WTC11 (cell line): ENCODE measurements around the gene NTN1. TPM values are rescaled to one million over a fixed set of nuclear protein-coding genes. Genes with fewer than 3 reads are reported as not detected.

ENCODE experiments used
- ATAC-seq: fragments of 200-7000 bp; cut with Tn5 transposase; 2 replicates; pipeline ENCODE4 v1.10.0; 2021; ENCODE audit warnings: mild to moderate bottlenecking, moderate library complexity
- CTCF ChIA-PET: fragments of 300-600 bp; sonication (Branson Sonifier 250); formaldehyde crosslinking; loops from one replicate; lab custom pipeline; 2021; ENCODE audit warnings: antibody characterized with exemption; lab: Charles Lee
- POLR2A ChIA-PET: fragments of 350-600 bp; sonication (Branson Sonifier 250); formaldehyde crosslinking; loops from one replicate; lab custom pipeline; 2021; ENCODE audit warnings: antibody characterized with exemption; lab: Charles Lee
- DNase-seq: peaks from one replicate; pipeline ENCODE4 v3.0.0; 2021; ENCODE audit warnings: low spot score
- H3K27ac Mint-ChIP-seq: 2 replicates; pipeline ENCODE4 v1.8.0; 2021; ENCODE audit warnings: mixed read lengths
- H3K27me3 Mint-ChIP-seq: 2 replicates; pipeline ENCODE4 v1.8.0; 2021; ENCODE audit warnings: low read depth, mild to moderate bottlenecking, moderate library complexity, mixed read lengths
- H3K36me3 Mint-ChIP-seq: 2 replicates; pipeline ENCODE4 v1.8.0; 2021; ENCODE audit warnings: mixed read lengths
- H3K4me1 Mint-ChIP-seq: 2 replicates; pipeline ENCODE4 v1.8.0; 2022; ENCODE audit warnings: mixed read lengths
- H3K4me3 Mint-ChIP-seq: 2 replicates; pipeline ENCODE4 v1.8.0; 2021; ENCODE audit warnings: mild to moderate bottlenecking, moderate library complexity, mixed read lengths
- H3K9me3 Mint-ChIP-seq: 2 replicates; pipeline ENCODE4 v1.8.0; 2021; ENCODE audit warnings: mixed read lengths
- CREM ChIP-seq: sonication (generic); formaldehyde crosslinking; IDR thresholded peaks from 2 replicates; pipeline ENCODE4 v1.8.1; 2022; ENCODE audit warnings: mild to moderate bottlenecking, missing genetic modification reagents, moderate library complexity
- E2F4 ChIP-seq: sonication (generic); formaldehyde crosslinking; IDR thresholded peaks from 2 replicates; pipeline ENCODE4 v1.8.1; 2022; ENCODE audit warnings: low read depth, mild to moderate bottlenecking, moderate library complexity, missing genetic modification reagents, borderline replicate concordance
- ERG ChIP-seq: fragments of 250-450 bp; sonication (Bioruptor Pico); IDR thresholded peaks from 2 replicates; pipeline ENCODE4 v1.8.0; 2021; ENCODE audit warnings: mild to moderate bottlenecking
- ETV6 ChIP-seq: sonication (generic); formaldehyde crosslinking; IDR thresholded peaks from 2 replicates; pipeline ENCODE4 v1.8.1; 2022; ENCODE audit warnings: mild to moderate bottlenecking, missing genetic modification reagents
- HMGA2 ChIP-seq: fragments of 250-450 bp; sonication (Bioruptor Pico); IDR thresholded peaks from 2 replicates; pipeline ENCODE4 v1.4.0; 2021; ENCODE audit warnings: mild to moderate bottlenecking, moderate library complexity
- KAT7 ChIP-seq: sonication (generic); formaldehyde crosslinking; IDR thresholded peaks from 2 replicates; pipeline ENCODE4 v1.8.1; 2023; ENCODE audit warnings: missing genetic modification reagents, mild to moderate bottlenecking, borderline replicate concordance
- MAX ChIP-seq: sonication (generic); formaldehyde crosslinking; IDR thresholded peaks from 2 replicates; pipeline ENCODE4 v1.8.0; 2022; ENCODE audit warnings: mild to moderate bottlenecking, missing genetic modification reagents
- NR1H2 ChIP-seq: sonication (generic); formaldehyde crosslinking; IDR thresholded peaks from 2 replicates; pipeline ENCODE4 v1.9.0; 2021; ENCODE audit warnings: mild to moderate bottlenecking, moderate library complexity, missing genetic modification reagents
- NR3C1 ChIP-seq: sonication (generic); formaldehyde crosslinking; conservative IDR thresholded peaks from 2 replicates; pipeline ENCODE4 v1.8.1; 2023; ENCODE audit warnings: low read depth, mild to moderate bottlenecking, missing genetic modification reagents
- SMAD4 ChIP-seq: sonication (generic); formaldehyde crosslinking; IDR thresholded peaks from 2 replicates; pipeline ENCODE4 v1.8.0; 2022; ENCODE audit warnings: mild to moderate bottlenecking, missing genetic modification reagents
- ZSCAN18 ChIP-seq: fragments of 250-450 bp; sonication (Bioruptor Pico); IDR thresholded peaks from 2 replicates; pipeline ENCODE4 v2.1.2; 2022; ENCODE audit warnings: mild to moderate bottlenecking, moderate library complexity
- total RNA-seq: library from RNA; stranded (reverse); gene quantifications from 3 replicates; pipeline ENCODE4 v1.2.3, GENCODE V29; 2021
- TF ChIP-seq, protein P1 (sequence below): sonication (generic); formaldehyde crosslinking; IDR thresholded peaks from 2 replicates; pipeline ENCODE4 v1.8.1; 2022; ENCODE audit warnings: mild to moderate bottlenecking, missing genetic modification reagents, moderate library complexity, borderline replicate concordance
- TF ChIP-seq, protein P2 (sequence below): sonication (generic); formaldehyde crosslinking; IDR thresholded peaks from 2 replicates; pipeline ENCODE4 v1.8.1; 2022; ENCODE audit warnings: missing genetic modification reagents, borderline replicate concordance
- TF ChIP-seq, protein P3 (sequence below): sonication (generic); formaldehyde crosslinking; IDR thresholded peaks from 2 replicates; pipeline ENCODE4 v1.8.1; 2023; ENCODE audit warnings: mild to moderate bottlenecking, missing genetic modification reagents, moderate library complexity
- TF ChIP-seq, protein P4 (sequence below): sonication (generic); formaldehyde crosslinking; IDR thresholded peaks from 2 replicates; pipeline ENCODE4 v1.8.1; 2023; ENCODE audit warnings: mild to moderate bottlenecking, missing genetic modification reagents

The NTN1 gene
- total RNA-seq, 1 experiment from 2014 or later, result 5.5 TPM

GRCh38 chr17:9080296-9080914 is 59.1 kb downstream of the NTN1 start (continued):
- TF ChIP-seq, protein P1, sequence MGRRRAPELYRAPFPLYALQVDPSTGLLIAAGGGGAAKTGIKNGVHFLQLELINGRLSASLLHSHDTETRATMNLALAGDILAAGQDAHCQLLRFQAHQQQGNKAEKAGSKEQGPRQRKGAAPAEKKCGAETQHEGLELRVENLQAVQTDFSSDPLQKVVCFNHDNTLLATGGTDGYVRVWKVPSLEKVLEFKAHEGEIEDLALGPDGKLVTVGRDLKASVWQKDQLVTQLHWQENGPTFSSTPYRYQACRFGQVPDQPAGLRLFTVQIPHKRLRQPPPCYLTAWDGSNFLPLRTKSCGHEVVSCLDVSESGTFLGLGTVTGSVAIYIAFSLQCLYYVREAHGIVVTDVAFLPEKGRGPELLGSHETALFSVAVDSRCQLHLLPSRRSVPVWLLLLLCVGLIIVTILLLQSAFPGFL (CRISPR knock-in tag), result no peak
- TF ChIP-seq, protein P2, sequence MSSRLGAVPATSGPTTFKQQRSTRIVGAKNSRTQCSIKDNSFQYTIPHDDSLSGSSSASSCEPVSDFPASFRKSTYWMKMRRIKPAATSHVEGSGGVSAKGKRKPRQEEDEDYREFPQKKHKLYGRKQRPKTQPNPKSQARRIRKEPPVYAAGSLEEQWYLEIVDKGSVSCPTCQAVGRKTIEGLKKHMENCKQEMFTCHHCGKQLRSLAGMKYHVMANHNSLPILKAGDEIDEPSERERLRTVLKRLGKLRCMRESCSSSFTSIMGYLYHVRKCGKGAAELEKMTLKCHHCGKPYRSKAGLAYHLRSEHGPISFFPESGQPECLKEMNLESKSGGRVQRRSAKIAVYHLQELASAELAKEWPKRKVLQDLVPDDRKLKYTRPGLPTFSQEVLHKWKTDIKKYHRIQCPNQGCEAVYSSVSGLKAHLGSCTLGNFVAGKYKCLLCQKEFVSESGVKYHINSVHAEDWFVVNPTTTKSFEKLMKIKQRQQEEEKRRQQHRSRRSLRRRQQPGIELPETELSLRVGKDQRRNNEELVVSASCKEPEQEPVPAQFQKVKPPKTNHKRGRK (CRISPR knock-in tag), result no peak
- TF ChIP-seq, protein P3, sequence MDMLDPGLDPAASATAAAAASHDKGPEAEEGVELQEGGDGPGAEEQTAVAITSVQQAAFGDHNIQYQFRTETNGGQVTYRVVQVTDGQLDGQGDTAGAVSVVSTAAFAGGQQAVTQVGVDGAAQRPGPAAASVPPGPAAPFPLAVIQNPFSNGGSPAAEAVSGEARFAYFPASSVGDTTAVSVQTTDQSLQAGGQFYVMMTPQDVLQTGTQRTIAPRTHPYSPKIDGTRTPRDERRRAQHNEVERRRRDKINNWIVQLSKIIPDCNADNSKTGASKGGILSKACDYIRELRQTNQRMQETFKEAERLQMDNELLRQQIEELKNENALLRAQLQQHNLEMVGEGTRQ, result no peak
- TF ChIP-seq KAT7 (no peak), ERG (CRISPR knock-in tag) (no peak), E2F4 (CRISPR knock-in tag) (no peak)

DNA sequence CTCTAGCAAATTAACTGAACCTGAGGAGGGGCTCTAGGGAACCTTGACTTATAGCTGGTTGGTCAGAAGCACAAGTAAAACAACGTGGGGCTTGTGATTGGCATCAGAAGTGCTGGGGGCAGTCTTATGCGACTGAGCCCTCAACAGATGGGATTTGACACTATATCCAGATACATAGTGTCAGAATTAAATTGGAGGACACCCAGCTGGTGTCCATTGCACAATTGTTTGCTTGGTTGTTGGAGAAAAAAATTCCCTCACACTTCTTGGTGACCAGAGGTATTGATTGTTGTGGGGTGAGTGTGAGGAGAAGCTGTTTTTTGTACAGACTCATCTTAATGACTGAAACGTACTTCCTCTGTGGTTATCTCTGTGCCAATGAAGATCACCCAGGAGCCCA is 59.7 kb downstream of the NTN1 start:
- no peak for ATAC-seq
- DNase-seq, result no peak
- Mint-ChIP-seq H3K4me3 (no peak overlapping the region), H3K27me3 (0 out of 2 replicates have a peak, but pooled peaks cover 2% of the 10 kb centered on the region), H3K9me3 (no peaks in the 10 kb centered on the region), H3K36me3 (no peaks in the 10 kb centered on the region), H3K4me1 (no peaks in the 10 kb centered on the region)
- ChIA-PET CTCF (interaction anchor here (0.9 kb wide), 1 partner anchor 83 kb away, joined by 3 read pairs; no protein-coding TSS in a partner anchor), POLR2A (no interaction called here)
- no peak for TF ChIP-seq NR3C1 (CRISPR knock-in tag)
- TF ChIP-seq, protein P4, sequence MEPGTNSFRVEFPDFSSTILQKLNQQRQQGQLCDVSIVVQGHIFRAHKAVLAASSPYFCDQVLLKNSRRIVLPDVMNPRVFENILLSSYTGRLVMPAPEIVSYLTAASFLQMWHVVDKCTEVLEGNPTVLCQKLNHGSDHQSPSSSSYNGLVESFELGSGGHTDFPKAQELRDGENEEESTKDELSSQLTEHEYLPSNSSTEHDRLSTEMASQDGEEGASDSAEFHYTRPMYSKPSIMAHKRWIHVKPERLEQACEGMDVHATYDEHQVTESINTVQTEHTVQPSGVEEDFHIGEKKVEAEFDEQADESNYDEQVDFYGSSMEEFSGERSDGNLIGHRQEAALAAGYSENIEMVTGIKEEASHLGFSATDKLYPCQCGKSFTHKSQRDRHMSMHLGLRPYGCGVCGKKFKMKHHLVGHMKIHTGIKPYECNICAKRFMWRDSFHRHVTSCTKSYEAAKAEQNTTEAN (CRISPR knock-in tag), result no peak
- TF ChIP-seq CREM (CRISPR knock-in tag), result no peak
- TF ChIP-seq ZSCAN18 (CRISPR knock-in tag), result no peak
- TF ChIP-seq NR1H2 (CRISPR knock-in tag), result no peak
- TF ChIP-seq MAX (CRISPR knock-in tag), result no peak
- TF ChIP-seq ETV6 (CRISPR knock-in tag), result no peak
- TF ChIP-seq SMAD4, result no peak
- TF ChIP-seq HMGA2 (CRISPR knock-in tag), result no peak
- TF ChIP-seq, all 79 proteins: peak for 0
- no peak overlapping the region for H3K27ac Mint-ChIP-seq
